OCI-LY1 (cell line): Measurements from ENCODE around the gene KCTD3.

ENCODE experiments used
- CTCF ChIP-seq: fragments of 200-600 bp; sonication (generic), shearing (Covaris generic); IDR thresholded peaks from 2 replicates; pipeline ENCODE4 v1.5.1; 2017; ENCODE audit warnings: mild to moderate bottlenecking, antibody characterized with exemption, low read length, moderate library complexity, mixed read lengths
- EZH2 ChIP-seq: fragments of 200-600 bp; sonication (generic), shearing (Covaris generic); IDR thresholded peaks from 2 replicates; pipeline ENCODE4 v1.8.0; 2017; ENCODE audit warnings: borderline replicate concordance, mixed run types, mild to moderate bottlenecking, antibody characterized with exemption, low read length, moderate library complexity, mixed read lengths

DNA sequence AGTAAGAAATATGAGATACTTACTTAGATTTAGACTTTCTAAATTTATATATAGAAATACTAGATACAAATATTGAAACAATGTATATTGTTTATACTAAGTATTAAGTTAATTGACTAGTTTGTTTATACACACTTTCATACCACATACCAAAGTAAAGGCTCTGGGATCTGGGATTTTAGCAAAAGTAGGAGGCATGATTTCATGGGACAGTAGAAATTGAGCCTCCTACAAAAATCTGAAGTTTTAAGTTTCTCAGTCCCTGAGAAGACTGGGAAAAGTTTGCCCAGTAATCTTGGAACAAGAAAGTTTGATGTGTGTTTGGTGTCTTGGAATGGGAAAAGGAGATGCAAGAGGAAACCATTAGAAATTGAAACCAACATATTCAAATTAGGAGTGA, 30.9 kb downstream of the KCTD3 start:
- TF ChIP-seq EZH2 (no peak), CTCF (no peak)
